Smooth muscle cell (in vitro differentiated cells): ENCODE results near the gene SOX1. TPM values are rescaled to one million over a fixed set of nuclear protein-coding genes. Genes with fewer than 3 reads are reported as not detected.

Experiments used
- DNase-seq: peaks from one replicate; lab custom pipeline; 2025; ENCODE audit not compliant: unreplicated experiment; lab: John Stamatoyannopoulos, UW
- H2AFZ ChIP-seq: fragments of 200-600 bp; sonication (generic); 2 replicates; pipeline ENCODE4 v1.6.0; 2016; ENCODE audit warnings: antibody characterized with exemption, low read depth, mild to moderate bottlenecking
- H3F3A ChIP-seq: fragments of 200-600 bp; sonication (generic); 2 replicates; pipeline ENCODE4 v1.6.0; 2017; ENCODE audit warnings: antibody characterized with exemption, low read depth
- H3K27ac ChIP-seq: fragments of 200-600 bp; sonication (generic); 2 replicates; pipeline ENCODE4 v1.5.1; 2016; ENCODE audit warnings: low read depth, mild to moderate bottlenecking
- H3K27me3 ChIP-seq: fragments of 200-600 bp; sonication (generic); 2 replicates; pipeline ENCODE4 v1.6.1; 2016; ENCODE audit warnings: low read depth, mild to moderate bottlenecking
- H3K36me3 ChIP-seq: fragments of 200-600 bp; sonication (generic); 2 replicates; pipeline ENCODE4 v1.5.1; 2016; ENCODE audit warnings: low read depth
- H3K4me1 ChIP-seq: fragments of 200-600 bp; sonication (generic); 2 replicates; pipeline ENCODE4 v1.5.1; 2016; ENCODE audit warnings: low read depth
- H3K4me2 ChIP-seq: fragments of 200-600 bp; sonication (generic); 2 replicates; pipeline ENCODE4 v1.6.0; 2016; ENCODE audit warnings: mild to moderate bottlenecking
- H3K4me3 ChIP-seq: fragments of 200-600 bp; sonication (generic); 2 replicates; pipeline ENCODE4 v1.5.1; 2016; ENCODE audit warnings: mild to moderate bottlenecking
- H3K79me2 ChIP-seq: fragments of 200-600 bp; sonication (generic); 2 replicates; pipeline ENCODE4 v1.6.0; 2016; ENCODE audit warnings: low read depth, mild to moderate bottlenecking
- H3K9ac ChIP-seq: fragments of 200-600 bp; sonication (generic); 2 replicates; pipeline ENCODE4 v1.6.0; 2016; ENCODE audit warnings: low read depth
- H3K9me3 ChIP-seq: fragments of 200-600 bp; sonication (generic); replicated peaks from 2 replicates; pipeline ENCODE4 v1.5.1; 2016; ENCODE audit warnings: low read depth
- H4K20me1 ChIP-seq: fragments of 200-600 bp; sonication (generic); 2 replicates; pipeline ENCODE4 v1.6.0; 2016; ENCODE audit warnings: low read depth
- CTCF ChIP-seq: fragments of 200-600 bp; sonication (generic); IDR thresholded peaks from 2 replicates; pipeline ENCODE4 v1.5.1; 2017; ENCODE audit warnings: borderline replicate concordance, mild to moderate bottlenecking, antibody characterized with exemption; ENCODE audit not compliant: insufficient read depth, poor library complexity, severe bottlenecking
- WGBS: methylation state at CpG from one replicate; pipeline ENCODE4 v1.1.7; 2016; ENCODE audit warnings: low lambda C conversion rate; 5-methylcytosine and 5-hydroxymethylcytosine counted together
- polyA plus RNA-seq: library from polyadenylated mRNA; unstranded; fragments of >200 nt; fragmentation: Nextera tagmentation; extraction: Ambion mirVana; gene quantifications from 2 replicates; pipeline ENCODE4 v1.2.1, GENCODE V29; 2016
- total RNA-seq: library from RNA; depleted of rRNA; stranded (reverse); fragments of >200 nt; gene quantifications from 2 replicates; pipeline ENCODE4 v1.2.3, GENCODE V29; 2014

Gene SOX1
- total and polyA plus RNA-seq, 2 experiments from 2014 or later, result not detected

GRCh38 chr13:112063807-112064206 is 3.1 kb upstream of the SOX1 start:
- Histone ChIP-seq H2AFZ (no peak overlapping the region), H4K20me1 (no peaks in the 10 kb centered on the region), H3K4me1 (peaks cover 15% of the 10 kb centered on the region), H3K79me2 (no peaks in the 10 kb centered on the region), H3K27me3 (peaks cover 92% of the 10 kb centered on the region), H3K4me3 (no peak overlapping the region), H3F3A (no peaks in the 10 kb centered on the region), H3K36me3 (no peaks in the 10 kb centered on the region), H3K27ac (no peak overlapping the region), H3K4me2 (no peak overlapping the region), H3K9ac (no peak overlapping the region), H3K9me3 (no peaks in the 10 kb centered on the region)
- TF ChIP-seq CTCF, result no peak
- WGBS, result 22% methylated on average over 2 of the region's 2 CpGs
- DNase-seq, result no peak

GRCh38 chr13:112064222-112064621 is 2.7 kb upstream of the SOX1 start:
- Histone ChIP-seq H3K27ac (no peak overlapping the region), H2AFZ (no peak overlapping the region), H3K27me3 (peaks cover 92% of the 10 kb centered on the region), H3K36me3 (no peaks in the 10 kb centered on the region), H3K4me1 (peaks cover 18% of the 10 kb centered on the region), H3K79me2 (no peaks in the 10 kb centered on the region), H4K20me1 (no peaks in the 10 kb centered on the region), H3K4me3 (no peak overlapping the region), H3K9ac (no peak overlapping the region), H3K9me3 (no peaks in the 10 kb centered on the region), H3F3A (no peaks in the 10 kb centered on the region), H3K4me2 (no peak overlapping the region)
- WGBS, result 29% methylated on average over 7 of the region's 7 CpGs
- TF ChIP-seq CTCF, result no peak
- no peak for DNase-seq

GRCh38 chr13:112065521-112065866 is 1.5 kb upstream of the SOX1 start:
- no peak for DNase-seq
- H3F3A ChIP-seq, result no peaks in the 10 kb centered on the region
- WGBS, result 5% methylated on average over 11 of the region's 11 CpGs
- no peak for TF ChIP-seq CTCF
- H4K20me1 ChIP-seq, result no peaks in the 10 kb centered on the region
- no peak overlapping the region for H2AFZ ChIP-seq
- H3K9ac ChIP-seq, result no peak overlapping the region
- no peak overlapping the region for H3K4me3 ChIP-seq
- H3K4me2 ChIP-seq, result no peak overlapping the region
- peaks cover 28% of the 10 kb centered on the region for H3K4me1 ChIP-seq
- H3K9me3 ChIP-seq, result no peaks in the 10 kb centered on the region
- H3K27ac ChIP-seq, result no peak overlapping the region
- H3K27me3 ChIP-seq, result peaks cover 92% of the 10 kb centered on the region
- no peaks in the 10 kb centered on the region for H3K36me3 ChIP-seq
- no peaks in the 10 kb centered on the region for H3K79me2 ChIP-seq

GRCh38 chr13:112065867-112066623 is 904 bp upstream of the SOX1 start:
- no peak for DNase-seq
- Histone ChIP-seq H2AFZ (no peak overlapping the region), H4K20me1 (no peaks in the 10 kb centered on the region), H3K79me2 (no peaks in the 10 kb centered on the region), H3K27me3 (peaks cover 92% of the 10 kb centered on the region), H3K4me3 (peak overlapping the region; percentile 38), H3K36me3 (no peaks in the 10 kb centered on the region), H3F3A (no peaks in the 10 kb centered on the region), H3K9me3 (no peaks in the 10 kb centered on the region), H3K4me2 (peak overlapping the region; percentile 81), H3K27ac (no peak overlapping the region), H3K9ac (no peak overlapping the region), H3K4me1 (peaks cover 30% of the 10 kb centered on the region)
- TF ChIP-seq CTCF, result no peak
- WGBS, result 2% methylated on average over 48 of the region's 48 CpGs
